GM20000 (cell line): ENCODE measurements around the gene PRSS22.
A peak's percentile ranks its signal among the peaks of the same experiment; 100 is the strongest.

Experiments used
- DNase-seq: peaks from one replicate; pipeline ENCODE4 v3.0.0; 2012; ENCODE audit warnings: low spot score
- TF ChIP-seq, protein P1 (sequence below): IDR thresholded peaks from 2 replicates; pipeline ENCODE4 v1.5.1; 2012; ENCODE audit warnings: mild to moderate bottlenecking, control low read depth; ENCODE audit errors: extremely low read depth, missing control alignments

Gene PRSS22

DNA sequence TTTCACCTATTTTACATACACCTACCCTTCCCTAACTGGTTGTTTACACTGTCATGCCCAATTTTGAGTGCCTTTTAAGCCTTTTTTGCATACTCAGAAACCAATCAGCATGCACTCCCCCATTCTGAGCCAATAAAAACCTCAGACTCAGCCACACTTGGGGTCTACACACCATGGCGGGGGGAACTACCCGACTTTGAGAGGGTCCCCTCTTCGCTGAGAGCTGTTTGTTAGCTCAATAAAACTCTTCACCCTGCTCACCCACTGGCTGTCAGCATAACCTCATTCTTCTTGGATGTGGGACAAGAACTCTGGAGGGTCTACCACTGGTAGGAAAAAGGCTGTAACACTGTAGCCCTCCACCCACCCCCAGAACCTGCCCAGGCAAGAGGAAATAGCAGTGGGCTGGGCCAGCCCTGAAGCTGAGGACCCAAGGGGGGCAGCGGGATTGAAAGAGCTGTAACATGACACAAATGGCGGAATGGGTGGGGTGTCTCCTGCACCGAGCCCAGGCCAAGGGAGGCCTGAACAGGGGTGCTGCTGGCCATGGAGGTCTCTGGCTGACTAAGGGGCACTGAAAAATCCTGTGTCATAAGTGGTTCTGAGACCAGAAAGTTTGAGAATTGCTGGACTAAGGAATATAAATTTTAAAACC lies 22.0 kb upstream of the PRSS22 start:
- TF ChIP-seq, protein P1, sequence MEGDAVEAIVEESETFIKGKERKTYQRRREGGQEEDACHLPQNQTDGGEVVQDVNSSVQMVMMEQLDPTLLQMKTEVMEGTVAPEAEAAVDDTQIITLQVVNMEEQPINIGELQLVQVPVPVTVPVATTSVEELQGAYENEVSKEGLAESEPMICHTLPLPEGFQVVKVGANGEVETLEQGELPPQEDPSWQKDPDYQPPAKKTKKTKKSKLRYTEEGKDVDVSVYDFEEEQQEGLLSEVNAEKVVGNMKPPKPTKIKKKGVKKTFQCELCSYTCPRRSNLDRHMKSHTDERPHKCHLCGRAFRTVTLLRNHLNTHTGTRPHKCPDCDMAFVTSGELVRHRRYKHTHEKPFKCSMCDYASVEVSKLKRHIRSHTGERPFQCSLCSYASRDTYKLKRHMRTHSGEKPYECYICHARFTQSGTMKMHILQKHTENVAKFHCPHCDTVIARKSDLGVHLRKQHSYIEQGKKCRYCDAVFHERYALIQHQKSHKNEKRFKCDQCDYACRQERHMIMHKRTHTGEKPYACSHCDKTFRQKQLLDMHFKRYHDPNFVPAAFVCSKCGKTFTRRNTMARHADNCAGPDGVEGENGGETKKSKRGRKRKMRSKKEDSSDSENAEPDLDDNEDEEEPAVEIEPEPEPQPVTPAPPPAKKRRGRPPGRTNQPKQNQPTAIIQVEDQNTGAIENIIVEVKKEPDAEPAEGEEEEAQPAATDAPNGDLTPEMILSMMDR, result no peak
- no peak for DNase-seq

DNA sequence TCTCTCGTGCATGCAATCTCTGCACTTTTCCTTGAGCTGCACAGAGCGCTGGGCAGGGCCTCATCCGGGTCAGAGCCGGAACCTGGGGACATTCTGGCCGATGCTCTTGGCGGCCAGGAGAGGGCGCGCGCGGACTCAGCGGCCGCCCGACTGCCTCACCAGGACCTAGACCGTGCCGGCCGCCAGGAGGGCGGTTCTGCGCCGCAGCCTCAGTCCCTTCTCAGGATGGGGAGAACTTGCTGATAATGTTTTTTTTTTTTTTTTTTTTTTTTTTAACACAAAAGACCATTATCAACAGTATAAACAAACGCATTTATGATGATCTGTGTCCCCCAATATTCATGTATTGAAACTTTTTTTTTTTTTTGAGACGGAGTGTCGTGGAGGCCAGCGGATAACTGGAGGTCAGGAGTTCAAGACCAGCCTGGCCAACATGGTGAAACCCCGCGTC lies 17.0 kb upstream of the PRSS22 start:
- DNase-seq, result peak; percentile 81
- TF ChIP-seq, protein P1, result peak; percentile 89

DNA sequence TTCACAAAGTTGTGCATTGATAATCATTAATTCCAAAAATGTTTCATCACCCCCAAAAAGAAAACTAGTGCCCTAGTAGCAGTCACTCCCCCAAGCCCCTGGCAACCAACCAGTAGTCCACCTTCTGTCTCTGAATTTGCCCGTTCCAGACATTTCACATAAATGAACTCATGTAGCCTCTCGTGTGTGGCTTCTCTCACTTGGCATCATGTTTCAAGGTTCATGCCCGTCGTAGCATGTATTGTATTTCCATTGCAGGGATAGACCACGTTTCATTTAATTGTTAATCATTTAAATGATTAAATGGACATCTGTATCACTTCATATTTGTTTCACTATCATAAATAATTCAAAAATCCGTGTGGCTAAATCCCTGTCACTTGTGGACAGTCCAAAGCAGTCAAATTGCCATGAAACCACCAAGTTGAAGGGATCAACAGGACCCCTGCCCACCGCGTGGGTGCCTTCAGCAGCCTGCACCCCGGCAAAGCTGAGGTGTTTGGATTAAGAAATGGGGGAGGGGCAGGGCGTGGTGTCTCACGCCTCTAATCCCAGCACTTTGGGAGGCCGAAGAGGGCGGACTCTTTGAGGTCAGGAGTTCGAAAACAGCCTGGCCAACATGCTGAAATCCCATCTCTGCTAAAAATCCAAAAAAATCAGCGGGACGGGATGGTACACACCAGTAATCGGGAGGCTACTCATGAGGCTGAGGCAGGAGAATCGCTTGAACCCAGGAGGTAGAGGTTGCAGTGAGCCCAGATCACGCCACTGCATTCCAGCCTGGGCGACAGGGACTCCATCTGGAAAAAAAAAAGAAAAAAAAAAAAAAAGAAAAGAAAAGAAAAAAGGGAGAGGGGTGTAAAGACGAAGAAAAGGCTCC lies 16.3 kb upstream of the PRSS22 start:
- DNase-seq, result no peak
- TF ChIP-seq, protein P1, result no peak

DNA sequence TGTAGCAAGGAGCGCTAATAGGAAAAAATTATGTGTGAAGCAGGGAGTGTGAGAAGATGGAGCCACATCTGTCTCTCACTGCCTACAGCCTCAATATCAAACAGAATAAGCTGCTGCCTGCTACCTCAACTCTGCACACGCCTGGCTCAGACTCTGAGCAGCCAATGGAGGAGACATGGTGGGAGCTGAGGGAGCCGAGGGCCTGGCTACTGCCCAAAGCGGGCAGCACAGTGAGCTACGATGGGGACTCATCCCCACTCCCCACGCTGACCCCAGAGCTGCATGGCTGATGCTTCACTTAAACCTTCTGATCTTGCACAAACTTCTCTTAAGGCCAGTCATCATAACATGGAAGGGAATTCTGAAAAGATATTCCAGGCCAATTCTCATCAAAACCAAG lies 14.0 kb upstream of the PRSS22 start:
- TF ChIP-seq, protein P1, result no peak
- DNase-seq, result no peak

DNA sequence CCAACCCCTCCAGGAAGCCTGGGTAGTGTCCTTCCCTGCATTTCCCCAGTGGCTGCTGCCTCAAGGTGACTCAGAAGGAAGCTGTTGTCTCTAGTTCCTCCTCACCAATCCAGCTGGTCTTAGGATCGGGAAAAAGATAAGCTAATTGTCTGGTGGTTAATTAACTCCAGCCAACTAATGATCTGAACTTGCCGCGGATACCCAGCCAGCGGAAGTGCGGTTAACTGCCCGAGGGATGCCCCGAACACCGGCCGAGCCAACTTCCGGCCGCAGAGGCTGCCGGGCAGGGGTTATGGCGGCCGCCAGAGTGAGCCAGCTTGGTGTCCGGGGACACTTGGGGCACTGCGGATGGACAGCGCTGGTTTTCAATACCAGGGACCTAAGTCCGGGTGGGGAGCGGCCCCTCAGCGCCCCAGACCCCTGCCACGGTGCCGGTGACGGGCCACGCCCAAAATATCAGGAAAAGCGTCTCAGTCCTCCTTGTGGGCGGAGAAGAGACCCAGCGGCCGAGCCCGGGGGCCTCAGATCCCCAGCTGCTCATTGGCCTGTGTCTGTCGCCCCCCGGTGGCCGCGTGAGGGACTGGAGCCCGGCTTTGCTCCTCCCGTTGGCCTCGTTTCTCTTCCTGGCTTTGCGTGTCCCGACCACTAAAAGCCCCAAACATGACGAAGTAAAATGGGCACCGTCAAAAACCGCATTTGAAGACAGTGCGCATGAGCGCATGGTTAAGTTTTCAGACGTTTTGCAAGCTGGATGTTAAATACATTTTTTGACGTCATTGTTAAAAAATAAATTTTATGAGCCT lies 10.2 kb upstream of the PRSS22 start:
- peak; percentile 96 for DNase-seq
- TF ChIP-seq, protein P1, result peak; percentile 82

DNA sequence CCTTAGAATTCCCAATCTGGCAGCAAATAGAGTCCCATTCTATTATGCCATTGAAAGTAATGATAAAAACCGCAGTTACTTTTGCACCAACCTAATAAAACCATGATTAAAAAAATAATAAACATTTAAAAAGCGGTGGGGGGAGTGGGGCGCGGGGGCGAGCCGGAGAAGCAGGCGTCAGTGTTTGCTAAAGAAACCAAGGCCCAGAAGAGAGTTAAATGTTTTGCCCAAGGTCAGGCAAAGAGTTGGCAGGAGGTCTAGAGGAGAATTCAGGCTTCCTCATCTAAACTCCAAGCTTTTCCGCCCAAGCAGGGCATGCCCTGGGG lies 9.7 kb upstream of the PRSS22 start:
- DNase-seq, result no peak
- TF ChIP-seq, protein P1, result no peak
